Coronary artery (tissue), 2 donors: Measurements from ENCODE around the gene BNIPL.

Experiments used
- DNase-seq: peaks from one replicate; pipeline ENCODE4 v3.0.0-alpha.2; 2017; ENCODE audit warnings: low spot score
- H3K27ac ChIP-seq, 2 donors: fragments of 200-600 bp; sonication (generic); one replicate each; pipeline ENCODE4 v1.5.1; 2016 to 2019
- H3K4me3 ChIP-seq: fragments of 200-600 bp; sonication (generic); 2 replicates; pipeline ENCODE4 v1.5.1; 2016; ENCODE audit warnings: mild to moderate bottlenecking, moderate library complexity
- TF ChIP-seq, protein P1 (sequence below): fragments of 200-600 bp; sonication (generic); IDR thresholded peaks from one replicate; pipeline ENCODE4 v1.5.1; 2019; ENCODE audit warnings: antibody characterized with exemption

Gene BNIPL

DNA sequence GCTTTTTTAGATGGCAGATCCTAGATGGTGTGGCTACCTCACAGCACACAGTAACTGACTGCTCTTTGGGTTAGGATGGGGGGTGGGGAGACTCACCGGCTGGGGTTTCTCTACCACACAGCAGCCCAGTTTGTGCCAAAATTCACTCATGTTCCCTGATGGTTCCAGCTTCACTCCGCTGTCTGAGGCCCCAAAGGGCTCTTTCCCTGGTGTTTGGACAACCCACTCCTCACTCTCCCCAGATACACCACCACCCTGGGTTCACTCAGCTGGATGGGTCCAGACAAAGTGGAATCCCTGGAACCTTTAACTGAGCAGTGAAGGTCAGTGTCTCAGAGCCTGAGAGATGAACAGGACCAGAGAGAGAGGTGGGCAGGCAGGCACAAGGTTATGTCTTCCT lies 19.2 kb downstream of the BNIPL start:
- DNase-seq: no peak
- H3K27ac ChIP-seq: peak overlapping the region; percentile 44 to 98
- TF ChIP-seq, protein P1, sequence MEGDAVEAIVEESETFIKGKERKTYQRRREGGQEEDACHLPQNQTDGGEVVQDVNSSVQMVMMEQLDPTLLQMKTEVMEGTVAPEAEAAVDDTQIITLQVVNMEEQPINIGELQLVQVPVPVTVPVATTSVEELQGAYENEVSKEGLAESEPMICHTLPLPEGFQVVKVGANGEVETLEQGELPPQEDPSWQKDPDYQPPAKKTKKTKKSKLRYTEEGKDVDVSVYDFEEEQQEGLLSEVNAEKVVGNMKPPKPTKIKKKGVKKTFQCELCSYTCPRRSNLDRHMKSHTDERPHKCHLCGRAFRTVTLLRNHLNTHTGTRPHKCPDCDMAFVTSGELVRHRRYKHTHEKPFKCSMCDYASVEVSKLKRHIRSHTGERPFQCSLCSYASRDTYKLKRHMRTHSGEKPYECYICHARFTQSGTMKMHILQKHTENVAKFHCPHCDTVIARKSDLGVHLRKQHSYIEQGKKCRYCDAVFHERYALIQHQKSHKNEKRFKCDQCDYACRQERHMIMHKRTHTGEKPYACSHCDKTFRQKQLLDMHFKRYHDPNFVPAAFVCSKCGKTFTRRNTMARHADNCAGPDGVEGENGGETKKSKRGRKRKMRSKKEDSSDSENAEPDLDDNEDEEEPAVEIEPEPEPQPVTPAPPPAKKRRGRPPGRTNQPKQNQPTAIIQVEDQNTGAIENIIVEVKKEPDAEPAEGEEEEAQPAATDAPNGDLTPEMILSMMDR: no peak
- H3K4me3 ChIP-seq: peak overlapping the region; percentile 96

DNA sequence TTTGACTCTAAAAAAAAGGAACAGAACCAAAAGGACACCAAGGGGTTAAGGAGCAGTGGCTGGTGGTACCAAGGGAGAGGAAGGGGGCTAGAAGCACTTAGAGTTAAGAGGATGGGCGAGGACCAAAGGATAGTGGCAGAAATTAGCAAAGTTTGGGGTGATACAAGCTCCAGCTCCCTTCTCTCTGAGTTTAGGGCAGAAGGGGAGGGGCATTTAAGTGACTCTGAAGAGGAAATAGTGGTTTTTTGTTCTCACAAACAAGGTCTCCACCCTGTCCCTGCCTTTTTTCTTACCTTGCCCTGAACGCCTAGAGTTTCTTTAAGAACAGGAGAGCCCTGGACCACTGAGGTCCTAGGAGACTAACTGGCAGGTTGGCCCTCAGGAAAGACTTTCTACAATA lies 19.8 kb downstream of the BNIPL start:
- no peak for DNase-seq
- H3K4me3 ChIP-seq: peak overlapping the region; percentile 96
- TF ChIP-seq, protein P1: no peak
- H3K27ac ChIP-seq: peak overlapping the region; percentile 44 to 98

DNA sequence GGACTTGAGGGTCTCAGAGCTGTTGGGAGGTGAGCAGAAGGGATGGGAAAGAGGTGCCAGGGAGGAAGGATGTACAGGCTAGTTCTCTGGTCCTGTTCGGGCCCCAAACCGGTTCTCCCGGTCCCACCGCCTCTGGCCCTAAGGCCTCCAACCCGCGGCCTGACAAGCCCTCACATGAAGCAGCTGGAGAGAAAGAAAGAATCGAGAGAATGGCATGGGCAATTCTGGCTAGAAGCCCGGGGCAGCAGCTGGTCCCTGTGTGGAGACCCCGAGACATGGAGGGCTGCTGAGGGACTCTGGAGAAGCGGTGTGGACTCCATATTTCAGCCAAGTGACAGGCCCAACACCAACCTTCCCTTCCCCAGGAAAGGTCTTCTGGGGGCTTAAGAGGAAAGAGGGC lies 22.3 kb downstream of the BNIPL start:
- DNase-seq: no peak

DNA sequence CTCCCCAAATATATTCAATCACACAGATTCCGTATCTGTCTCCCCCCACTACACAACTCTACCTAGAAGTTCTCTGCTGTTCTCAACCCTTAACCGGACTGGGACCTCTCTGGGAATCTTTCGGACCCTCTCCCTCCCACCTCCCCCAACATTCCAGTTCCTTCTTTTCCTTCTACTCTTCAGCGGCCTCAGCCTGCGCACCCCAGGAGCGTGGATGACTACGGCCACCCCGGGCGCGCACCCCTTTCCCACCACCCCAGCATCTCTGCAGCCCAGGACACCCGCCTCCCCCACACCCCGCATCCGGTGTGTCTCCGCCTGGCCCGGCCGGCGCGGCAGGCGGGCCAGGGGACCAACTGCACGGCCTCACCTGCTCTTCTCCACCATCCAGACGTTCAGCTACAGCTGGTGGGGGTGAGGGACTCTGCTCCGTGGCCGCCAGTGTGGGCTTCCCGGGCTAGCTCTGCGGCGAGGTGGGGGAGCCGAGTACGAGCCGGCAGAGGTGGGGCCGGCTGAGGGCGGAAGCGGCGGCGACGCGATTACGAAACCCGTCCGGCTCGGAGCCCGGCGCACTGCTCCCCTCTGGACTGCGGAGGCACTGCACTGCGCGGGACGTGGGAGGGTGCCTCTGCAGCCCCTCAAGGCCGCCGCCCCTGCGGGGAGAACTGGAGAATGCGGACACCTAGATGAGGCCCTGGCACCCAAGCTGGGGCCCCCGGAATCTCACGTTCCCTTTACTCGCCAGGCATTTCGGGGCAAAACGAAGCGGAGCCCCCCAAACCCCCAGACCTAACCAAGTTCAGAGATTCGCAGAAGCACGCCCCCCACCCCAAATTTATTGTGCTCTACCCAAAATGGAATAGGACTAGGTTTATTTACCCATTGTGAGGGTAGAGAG lies 23.0 kb downstream of the BNIPL start, which contains the start of gene CDC42SE1:
CDC42SE1 (minus strand) TSS at position 514 of the 898 bp plus-strand sequence. CDS start 3,892 bp downstream, outside the sequence.
- DNase-seq: peak; percentile 89
- TF ChIP-seq, protein P1: peak; percentile 66
- H3K4me3 ChIP-seq: peak within 1 kb of the TSS; percentile 96
- peak within 1 kb of the TSS; percentile 89 to 98 for H3K27ac ChIP-seq

More for the DNA sequence above, 22.3 kb downstream of the BNIPL start:
- peak overlapping the region; percentile 89 to 98 for H3K27ac ChIP-seq
- peak overlapping the region; percentile 96 for H3K4me3 ChIP-seq
- TF ChIP-seq, protein P1: no peak

DNA sequence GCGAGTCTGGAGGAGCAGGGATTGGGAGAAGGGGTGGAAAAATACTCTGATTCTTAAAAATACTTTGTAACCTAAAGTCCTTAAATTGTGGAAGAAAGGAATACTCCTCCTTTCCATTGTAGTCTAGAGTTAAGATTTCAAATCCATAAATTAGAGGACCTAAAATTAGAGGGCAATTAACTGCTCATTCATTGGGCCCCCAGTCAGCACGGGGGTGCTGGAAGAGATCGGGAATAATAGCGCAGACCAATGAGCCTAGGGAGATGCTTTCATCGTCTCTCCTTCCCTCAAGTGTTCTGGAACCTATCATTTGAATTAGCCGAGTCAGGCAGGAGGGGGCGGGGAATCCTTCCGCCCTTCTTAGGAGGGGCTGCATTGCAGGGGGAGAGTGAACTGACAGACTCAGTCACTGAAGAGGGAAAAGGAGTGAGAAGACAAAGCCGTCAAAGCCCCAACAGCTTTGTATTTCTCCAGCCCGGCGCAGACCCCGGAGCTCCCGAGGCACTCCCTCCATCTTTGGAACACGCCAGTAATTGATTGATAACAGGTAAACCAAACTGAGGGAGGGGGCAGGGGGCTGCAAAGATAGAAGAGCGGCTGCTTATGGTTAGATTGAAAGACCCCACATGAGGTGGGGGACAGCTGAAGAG lies 23.7 kb downstream of the BNIPL start, which contains the start of gene MLLT11:
MLLT11 (plus strand) TSS at position 391 of the 650 bp plus-strand sequence. CDS start 6,828 bp downstream, outside the sequence.
- peak within 1 kb of the TSS; percentile 89 to 98 for H3K27ac ChIP-seq
- H3K4me3 ChIP-seq: peak within 1 kb of the TSS; percentile 96
- no peak for DNase-seq
- TF ChIP-seq, protein P1: no peak

DNA sequence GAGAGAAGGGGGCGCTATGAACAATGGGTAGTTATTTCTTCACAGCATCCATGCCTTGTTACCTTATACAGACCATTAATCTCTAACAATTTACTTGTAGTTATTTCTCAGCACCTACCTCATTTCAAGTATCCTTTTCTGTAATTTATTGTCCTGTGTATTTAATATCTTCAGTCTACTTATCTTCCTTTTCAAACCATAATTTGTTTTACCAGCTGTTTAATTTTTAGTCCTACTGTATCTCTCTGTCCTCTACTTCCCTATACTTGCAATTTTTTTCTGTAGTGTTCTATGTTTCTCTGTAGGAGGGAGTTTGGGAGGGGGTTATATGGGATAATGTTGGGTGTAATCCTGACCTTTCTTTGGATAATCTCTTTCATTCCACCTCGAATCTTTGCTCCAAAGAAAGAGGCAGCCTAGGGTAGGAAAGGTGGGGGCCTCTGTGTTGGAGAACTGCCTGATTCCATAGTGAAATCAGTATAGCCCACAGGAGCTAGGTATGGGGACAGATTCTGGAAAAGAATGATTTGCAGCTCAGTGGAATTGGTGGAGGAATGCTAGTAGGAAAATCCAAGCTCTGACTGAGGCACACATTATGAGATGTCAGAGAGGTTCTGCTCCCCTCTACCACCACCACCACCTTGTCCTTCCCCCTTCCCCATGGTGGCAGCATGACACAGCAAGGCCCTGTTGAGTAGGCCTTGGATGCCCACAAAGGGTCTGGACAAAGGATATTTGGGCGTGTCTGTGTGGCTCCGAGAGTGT lies 24.5 kb downstream of the BNIPL start:
- no peak for DNase-seq
- Histone ChIP-seq H3K4me3 (peak overlapping the region; percentile 96), H3K27ac (peak overlapping the region in 1 of 2 donors; percentile 98)
- TF ChIP-seq, protein P1: no peak
